Endometrial microvascular endothelial cells (primary cell): ENCODE results near the gene NUP214. TPM values are rescaled to one million over a fixed set of nuclear protein-coding genes. Genes with fewer than 3 reads are reported as not detected.
"Not testable (repeated sequence)": the region's sequence is repeated elsewhere in the genome, so short reads cannot be mapped to it uniquely, and the experiment has no call there.

Experiments
- in situ Hi-C: cut with HindIII; loops from 2 replicates; pipeline ENCODE4 v1.10.0; 2017; ENCODE audit warnings: low sequenced_read_pairs, low pct_unique_long_range_greater_than_20kb; ENCODE audit errors: inconsistent ontology term
- total RNA-seq: library from RNA; depleted of rRNA; stranded (reverse); fragments of >200 nt; gene quantifications from one replicate; pipeline ENCODE4 v1.2.3, GENCODE V29; 2015; ENCODE audit errors: inconsistent ontology term

NUP214 gene
- total RNA-seq, 1 donor from 2014 or later = 21.1 TPM

DNA sequence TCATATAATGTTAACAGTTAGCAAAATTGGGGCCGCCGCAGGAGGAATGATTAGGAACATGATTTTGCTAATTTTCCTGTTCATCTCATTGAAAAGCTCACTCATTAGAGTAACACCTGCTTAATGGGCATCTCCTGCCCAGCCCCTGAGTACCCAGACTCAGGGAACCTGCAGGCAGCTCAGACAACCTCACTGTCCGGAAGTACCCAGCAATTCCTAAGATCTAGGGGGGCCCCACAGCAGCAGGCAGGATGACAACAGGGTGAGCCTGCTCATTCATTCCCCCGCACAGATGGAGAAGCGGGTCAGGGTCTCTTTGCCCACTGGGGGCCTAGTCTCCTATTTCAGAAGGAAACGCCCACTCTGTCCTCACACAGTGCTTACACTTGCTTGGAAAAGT is 138.3 kb downstream of the NUP214 start:
- in situ Hi-C loops = no loop called here

DNA sequence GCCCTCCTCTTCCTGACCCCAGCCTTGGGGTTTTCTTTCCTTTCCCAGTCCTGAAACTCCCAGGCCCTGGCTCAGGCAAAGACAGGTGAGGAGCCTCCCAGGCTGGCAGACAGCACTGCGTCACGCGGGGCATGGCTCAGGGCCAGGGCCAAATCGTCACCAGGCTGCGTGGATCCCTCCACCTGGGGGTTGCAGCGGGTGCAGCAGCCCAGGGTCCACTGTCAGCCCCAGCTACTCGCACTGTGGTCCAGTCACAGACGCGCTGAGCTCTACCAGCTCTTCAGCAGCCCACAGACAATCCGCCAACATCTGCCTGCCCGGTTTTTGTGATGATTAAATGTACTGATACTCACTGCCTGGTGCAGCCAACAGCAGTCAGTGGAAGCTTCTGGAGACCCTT is 138.8 kb downstream of the NUP214 start:
- in situ Hi-C loops = no loop called here

DNA sequence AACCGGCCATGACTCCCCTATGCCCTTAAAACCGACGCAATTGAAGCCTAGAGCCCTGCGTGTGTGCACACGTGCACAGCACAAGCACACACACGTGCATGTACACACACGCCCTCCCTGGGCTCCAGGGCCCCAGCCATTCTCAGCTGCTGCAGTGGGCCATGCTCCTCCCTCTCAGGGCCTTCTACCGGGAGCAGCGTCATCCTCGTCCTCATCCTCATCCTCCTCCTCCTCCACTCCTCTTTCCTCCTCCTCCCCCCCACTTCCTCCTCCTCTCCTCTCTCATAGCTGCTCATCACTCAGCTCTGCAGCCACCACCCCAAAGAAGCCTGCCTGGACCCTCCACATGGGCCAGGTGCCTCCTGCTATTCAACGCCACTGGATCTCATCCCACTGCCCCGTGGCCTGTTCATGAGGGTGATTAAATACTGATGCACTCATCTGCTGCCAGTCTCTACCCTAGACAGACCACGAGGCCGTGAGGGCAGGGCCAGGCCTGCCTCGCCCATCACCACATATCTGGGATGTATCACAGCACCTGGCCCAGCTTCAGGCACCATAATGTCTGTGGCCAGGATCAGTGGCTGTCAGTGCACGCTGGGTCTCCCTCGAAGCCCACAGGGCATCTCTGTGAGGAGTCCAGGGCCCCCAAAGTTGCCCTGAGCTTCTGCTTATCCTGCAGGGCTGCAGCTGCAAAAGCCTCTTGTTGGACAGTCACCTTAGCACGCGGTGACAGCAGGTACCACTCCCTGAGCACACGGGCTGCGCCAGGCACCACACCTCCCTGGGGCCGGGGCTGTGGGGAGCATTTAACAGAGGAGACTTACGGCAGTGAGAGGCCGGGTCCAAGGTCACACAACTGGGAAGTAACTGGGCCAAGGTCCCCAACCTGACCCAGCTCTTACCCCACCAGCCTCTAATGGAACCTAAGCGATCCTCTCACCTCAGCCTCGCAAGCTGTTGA is 141.2 kb downstream of the NUP214 start:
- in situ Hi-C loops = no loop called here

DNA sequence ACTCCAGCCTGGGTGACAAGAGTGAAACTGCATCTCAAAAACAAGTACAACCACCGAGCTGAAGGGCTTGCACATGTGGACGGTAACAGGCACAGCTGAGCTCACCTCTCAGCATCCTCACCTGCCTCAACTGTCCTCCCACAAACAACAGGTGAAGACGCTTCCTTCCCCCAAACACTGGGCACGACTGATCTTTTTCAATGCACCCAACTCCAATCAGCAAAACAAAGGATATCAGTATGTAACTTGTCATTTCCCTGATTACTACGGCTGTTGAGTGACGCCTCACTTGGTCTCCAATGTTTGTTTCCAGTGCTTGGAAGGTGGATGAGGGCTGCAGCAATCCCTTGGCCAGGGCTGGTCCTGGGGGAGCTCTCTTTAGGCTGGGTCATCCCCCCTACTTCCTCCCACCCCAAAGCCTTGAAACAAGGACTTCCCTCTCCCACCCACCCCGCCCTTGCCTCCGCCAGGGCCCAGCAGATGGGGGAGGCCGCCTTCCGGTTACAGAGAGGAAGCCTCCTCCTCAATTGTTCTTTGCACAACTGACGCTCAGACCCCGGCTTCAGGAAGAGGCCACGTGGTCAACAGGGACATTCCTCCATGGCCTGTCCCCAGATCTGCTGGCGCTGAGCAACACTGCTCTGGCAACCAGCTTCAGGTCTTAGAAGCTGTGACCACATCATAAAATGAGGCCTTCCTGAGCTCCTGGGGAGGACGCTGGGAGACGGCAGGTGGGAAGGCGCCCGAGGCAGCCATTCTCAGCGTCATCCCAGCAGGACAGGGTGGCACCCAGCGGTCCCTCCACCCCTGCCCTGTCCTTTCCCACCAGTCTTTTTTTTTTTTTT is 145.0 kb downstream of the NUP214 start:
- in situ Hi-C loops = no loop called here

DNA sequence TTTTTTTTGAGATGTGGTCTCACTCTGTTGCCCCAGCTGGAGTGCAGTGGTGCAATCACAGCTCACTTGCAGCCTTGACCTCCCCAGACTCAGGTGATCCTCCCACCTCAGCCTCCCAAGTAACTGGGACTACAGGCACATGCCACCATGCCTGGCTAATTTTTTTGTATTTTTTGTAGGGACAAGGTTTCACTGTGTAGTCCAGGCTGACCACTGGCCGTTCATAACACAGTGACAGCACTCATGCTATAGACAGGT is 145.6 kb downstream of the NUP214 start:
- in situ Hi-C loops = not testable (repeated sequence)

DNA sequence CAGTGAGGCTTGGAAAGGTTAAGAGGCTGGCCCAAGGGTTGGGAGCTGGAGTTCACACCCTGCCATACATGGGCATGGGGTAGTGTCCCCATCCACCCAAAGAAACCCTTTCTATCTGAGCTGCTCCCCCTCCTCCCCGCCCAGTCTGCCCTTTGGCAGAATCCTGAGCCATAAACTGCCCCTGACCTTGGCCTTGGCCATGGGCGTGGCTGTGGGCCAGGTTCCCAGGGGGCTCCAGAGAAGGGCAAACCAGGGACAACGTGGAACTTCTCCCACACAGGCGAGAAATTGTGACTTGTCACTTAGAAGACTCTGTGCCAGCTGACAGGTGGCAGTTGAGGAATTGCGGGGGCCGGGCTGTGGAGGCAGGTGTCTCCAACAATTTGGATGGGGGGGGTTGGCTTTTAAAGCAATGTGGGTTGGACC is 146.1 kb downstream of the NUP214 start:
- in situ Hi-C loops = no loop called here

DNA sequence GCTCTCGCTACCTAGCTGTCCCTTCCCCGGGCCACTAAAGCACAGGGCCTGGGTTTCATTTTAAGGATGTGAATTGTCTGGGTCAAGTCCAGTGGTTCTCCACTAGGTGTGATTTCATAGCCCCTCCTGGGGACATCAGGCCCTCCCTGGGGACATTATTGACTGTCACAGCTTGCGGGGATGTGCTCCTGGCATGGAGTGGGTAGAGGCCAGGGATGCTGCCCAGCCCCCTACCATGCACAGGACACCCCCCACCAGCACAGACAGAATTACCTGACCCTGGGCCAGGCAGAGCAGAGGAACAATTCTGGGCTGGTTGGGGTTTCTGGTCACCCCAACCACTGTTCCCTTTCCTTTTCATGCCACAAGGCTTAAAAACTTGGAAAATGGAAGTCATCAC is 146.8 kb downstream of the NUP214 start:
- in situ Hi-C loops = no loop called here

DNA sequence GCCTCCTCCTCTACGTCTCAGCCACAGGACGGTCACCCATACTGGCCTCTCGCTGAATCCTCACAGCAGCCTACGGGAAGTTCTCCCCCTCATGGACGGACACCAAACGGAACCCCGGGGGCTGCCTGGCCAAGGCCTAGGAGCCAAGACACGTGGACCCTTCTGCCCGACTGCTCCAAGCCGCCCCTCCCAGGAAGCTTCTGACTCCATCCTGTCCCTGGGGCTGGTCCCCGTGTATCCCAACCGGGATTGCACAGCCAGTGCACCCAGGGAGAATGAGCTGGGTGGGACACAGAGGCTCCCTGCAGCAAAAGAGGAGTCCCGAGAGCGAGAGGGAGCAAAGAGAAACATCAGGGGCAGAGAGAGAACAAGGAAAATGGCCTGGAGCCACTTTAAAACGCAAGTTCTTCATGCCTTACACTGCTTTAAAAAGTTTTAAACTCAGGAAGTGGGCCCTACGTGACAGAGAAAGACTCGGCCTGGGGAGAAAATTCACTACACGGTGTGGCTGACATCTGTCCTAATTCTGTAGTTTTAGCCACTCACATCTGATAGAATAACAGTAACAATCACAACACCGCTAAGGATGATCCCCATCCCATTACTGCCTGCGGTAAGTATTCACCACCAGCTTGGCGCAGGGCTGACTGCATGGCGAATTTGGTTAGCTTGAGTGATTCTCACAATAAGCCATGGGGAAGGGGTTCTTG is 147.9 kb downstream of the NUP214 start:
- in situ Hi-C loops = no loop called here

DNA sequence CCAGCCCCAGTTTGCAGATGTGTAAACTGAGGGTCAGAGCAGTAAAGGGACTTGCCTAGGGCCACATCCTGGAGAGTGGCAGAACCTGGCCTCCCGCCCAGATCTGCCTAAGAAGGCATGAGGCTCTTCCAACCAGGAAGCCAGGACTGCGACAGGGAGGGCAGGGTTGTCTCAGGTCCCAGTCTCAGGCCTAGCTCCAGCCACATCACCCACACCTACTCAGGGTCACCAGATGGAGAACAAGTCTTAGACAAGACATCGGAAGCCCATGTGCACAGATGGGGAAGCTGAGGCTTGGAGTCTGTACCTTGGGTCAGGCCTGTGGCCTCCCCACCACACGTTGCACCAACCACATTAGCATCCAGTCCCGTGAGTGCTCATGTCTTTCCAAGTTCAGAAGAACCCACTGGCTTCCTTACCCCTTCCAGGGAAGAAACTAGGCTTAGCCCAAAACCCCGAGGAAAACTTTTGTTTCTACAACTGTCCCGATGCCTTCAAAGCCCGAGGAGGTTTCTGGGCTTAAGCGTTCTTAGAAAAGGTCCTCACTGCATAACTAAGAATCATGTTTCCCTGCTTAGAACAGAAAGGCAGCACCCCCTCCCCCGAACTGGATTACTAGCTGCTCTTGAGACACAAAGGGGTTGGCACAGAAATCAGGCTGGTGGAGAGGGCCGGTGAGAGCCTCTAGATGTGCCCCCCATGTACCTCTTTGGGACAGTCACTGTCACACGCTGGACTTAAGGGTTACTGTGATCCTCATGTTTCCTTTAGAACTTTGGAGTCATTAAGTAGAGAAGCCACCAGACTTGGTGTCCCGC is 148.7 kb downstream of the NUP214 start:
- in situ Hi-C loops = no loop called here

DNA sequence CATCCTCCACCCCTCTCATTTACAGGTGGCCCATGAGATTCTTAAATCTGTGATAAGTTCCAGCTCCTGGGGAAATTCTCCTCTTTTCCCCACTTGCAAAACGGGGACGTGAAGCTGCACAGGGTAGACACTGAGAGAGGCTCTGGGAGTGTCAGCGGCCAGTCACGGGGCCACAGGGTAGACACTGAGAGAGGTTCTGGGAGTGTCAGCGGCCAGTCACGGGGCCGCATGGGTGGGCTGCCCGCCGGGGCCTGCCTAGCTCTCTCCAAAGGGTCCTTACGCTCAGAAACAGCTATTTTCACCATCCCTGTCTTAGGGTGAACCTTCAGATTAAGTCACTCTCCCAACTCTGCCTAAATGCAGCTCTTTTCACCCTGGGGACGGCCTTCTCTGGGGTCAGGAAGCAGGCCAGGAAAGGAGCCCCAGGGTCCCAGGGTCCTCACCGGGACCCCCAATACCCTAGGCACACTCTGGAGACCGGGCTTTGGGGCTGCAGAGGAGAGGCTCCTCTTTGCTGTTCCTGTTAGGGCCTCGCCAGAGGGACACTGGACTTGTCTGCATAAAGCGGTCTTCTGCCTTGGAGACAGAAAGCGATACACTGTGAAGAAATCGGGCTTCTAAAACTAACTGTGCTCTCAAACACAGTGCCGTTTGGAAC is 149.4 kb downstream of the NUP214 start:
- in situ Hi-C loops = no loop called here

DNA sequence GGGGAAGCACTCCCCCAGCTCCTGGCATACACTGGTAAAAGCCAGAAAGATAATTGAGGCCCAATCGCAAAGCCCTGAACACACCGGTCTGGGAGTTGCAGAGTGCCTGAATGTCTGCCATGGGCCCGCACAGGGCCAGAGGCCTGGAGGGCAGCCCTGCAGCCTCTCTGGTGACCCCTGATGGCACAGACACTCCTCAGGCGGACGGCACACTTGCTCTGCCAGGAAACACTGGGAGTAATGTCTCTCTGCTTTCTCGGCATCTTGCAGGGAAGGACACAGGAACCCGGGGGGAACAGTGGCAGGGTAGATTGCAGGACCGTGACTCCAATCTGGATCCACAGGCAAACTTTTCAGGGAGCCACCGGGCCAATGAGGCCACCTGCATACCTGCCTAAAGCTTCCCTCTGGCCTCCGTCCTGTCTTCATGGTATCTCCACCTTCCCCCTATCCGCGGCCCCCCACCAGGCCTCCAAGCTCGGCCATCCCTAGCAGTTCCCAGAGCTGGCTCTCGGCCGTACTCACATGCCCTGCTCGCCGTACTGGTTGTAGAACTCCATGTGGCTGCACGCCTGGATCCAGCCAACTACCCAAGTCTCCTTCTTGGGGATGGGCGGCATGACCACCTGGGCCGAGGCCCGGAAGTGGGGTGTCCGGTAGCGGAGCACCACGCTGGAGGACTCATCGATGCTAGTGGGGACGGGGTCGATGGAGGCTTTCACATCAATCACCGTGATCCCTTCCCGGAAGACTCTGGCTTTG is 150.1 kb downstream of the NUP214 start:
- in situ Hi-C loops = no loop called here

DNA sequence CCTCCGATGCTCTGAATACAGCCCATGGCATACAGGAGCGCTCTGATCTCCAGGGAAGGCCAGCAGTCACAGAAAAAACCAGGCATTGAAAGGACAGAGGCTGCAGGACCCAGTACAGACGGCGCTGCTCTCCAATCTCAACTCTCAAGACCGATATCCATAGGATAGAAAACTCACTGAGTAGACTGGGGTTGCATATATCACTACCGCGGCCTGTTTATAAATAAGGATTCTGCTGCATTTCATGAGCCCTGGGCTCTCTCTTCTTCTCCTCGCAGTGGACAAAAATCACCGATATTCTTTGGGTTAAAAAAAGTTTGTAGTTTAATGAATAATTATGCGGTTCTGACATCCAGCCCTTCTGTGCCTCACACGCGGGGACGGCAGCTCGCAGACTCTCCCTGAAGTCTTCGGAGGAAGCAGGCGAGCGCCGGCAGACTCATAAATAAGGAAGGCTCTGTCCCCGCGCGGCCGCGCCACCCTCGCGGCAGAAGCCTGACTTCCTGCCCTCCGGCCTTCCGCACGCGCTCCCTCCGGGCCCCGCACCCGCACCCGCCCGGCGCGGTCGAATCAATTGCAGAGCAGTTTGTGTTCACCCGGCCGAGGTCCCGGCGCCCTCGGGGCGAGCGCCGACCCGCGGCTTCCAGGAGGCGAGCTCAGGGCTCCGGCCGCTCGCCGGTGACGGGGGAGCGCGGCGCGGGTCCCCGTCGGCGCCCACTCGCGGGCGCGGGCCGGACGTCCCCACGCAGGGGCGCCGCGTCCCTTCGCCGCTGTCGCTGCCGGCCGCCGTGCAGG is 150.9 kb downstream of the NUP214 start, which contains the start of gene FAM78A:
Gene FAM78A, minus strand, starts transcription at position 417 of the 795 bp plus-strand sequence. Its CDS starts 331 bp downstream, at position 86.
- in situ Hi-C loops = no loop called here

DNA sequence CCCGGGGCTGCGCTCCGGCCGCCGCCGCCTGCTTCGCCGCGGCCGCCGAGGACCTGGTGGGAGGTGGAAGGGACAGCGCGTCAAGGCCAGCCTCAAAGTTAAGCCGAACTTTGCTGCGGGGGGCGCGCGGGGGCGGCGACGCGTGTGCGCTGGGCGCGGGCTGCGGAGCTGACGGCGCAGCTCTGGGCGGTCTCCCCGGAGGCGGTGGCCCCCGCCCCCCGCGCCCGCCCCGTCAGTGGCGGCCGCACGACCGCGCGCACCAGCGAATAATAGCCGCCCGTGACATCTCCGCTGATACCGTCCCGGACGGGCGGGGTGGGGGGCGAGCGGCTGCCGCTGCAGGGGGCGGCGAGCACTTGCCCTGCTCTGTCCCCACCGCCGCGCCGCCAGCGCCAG is 151.5 kb downstream of the NUP214 start:
- in situ Hi-C loops = no loop called here

DNA sequence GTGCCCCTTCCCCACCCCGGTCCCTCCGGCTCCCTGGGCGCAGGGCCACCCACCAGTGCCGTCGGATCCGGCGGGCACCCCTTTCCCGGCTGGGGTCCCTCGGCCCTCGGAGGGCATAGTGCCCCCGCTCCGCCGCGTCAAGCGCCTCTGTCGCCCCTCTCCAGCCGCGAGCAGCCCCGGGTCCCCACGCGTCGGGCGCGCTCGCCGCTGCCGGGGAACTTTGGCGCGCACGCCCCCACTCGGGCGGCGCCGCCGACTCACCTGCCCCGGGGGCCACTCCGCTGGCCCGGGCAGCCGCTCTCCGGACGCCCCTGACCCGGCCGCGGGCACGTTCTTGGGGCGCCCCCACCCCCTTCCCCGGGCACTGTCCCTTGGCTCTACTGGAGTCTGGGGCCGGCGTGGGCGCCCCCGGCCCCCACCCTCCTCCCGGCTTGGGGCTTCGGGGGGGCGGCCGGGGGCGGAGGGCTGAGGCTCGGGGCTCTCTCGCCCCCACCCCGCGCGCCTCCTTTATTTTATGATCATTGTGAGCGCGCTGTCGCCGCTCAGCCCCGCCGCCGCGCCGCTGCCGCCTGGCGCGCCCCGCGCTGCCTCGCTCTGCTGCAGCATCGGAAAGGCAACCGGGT is 152.0 kb downstream of the NUP214 start:
- in situ Hi-C loops = no loop called here

DNA sequence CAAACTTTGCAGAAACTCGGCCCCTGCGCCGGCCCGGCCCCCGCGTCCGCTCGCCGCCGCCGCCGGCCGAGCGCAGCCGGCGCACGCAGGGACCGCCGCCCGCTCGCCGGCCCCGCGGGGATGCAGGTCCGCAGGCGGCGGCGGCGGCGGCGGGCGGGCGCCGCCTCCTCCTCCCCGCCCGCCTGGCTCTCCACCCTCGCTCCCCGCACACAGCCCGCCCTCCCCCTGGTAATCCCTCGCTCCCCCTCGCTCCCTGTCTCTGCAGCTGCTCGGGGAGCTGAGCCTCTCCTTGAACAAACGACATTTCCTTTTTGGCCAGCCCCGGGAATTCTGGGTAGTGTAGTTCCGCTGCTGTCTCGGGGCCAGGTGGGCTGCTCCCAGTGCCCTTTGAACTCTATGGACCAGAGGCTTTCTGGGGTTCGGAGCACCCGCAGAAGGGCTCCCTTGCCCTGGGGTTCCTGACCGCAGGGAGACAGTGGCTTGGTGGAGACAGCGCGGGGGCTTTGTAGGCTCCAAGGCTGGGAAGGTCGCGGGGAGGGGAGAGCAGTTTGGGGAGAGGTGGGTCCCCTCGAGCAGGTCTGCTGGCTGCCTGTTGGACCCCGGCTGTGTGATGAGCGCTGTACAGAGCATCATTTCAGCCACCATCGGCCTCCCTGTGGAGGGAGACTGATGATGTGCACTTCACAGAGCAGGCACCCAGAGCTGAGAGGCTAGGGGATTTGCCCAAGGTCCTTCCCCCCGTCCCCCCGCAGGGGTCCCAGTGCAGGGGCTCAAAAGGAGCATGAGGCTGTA is 152.7 kb downstream of the NUP214 start:
- in situ Hi-C loops = no loop called here

DNA sequence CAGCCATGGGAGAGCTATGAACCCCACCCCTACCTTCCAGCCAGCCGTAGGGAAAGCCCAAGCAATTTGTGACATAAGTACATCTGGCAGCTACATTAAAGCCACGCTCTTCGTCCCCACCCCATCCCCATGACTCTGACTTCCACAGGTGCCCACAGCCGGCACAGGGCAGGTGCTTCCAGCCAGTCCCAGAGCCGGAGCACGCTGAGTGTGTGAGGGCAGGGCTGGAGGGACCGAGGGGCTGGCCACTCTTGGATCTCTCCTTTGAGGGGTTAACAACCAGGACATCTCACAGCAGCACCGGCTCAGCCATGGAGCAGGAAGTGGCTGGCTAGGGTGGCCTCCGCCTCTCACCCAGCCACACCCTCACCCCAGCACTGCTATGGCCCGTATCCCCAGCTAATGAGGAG is 153.3 kb downstream of the NUP214 start:
- in situ Hi-C loops = no loop called here
